Glutamatergic neuron (in vitro differentiated cells): ENCODE results near the gene AFAP1. TPM values are rescaled to one million over a fixed set of nuclear protein-coding genes. Genes with fewer than 3 reads are reported as not detected.

Experiments
- DNase-seq: peaks from one replicate; pipeline ENCODE4 v3.0.0; 2022
- H3K27ac Mint-ChIP-seq: one replicate; pipeline ENCODE4 v1.8.0; 2020; ENCODE audit warnings: mild to moderate bottlenecking, mixed read lengths, inconsistent platforms; ENCODE audit not compliant: unreplicated experiment
- H3K27me3 Mint-ChIP-seq: one replicate; pipeline ENCODE4 v1.8.0; 2020; ENCODE audit warnings: mild to moderate bottlenecking, moderate library complexity, mixed read lengths, inconsistent platforms; ENCODE audit not compliant: unreplicated experiment
- H3K36me3 Mint-ChIP-seq: one replicate; pipeline ENCODE4 v1.8.0; 2020; ENCODE audit warnings: mild to moderate bottlenecking, mixed read lengths, inconsistent platforms; ENCODE audit not compliant: unreplicated experiment
- H3K4me1 Mint-ChIP-seq: one replicate; pipeline ENCODE4 v1.8.0; 2020; ENCODE audit warnings: mild to moderate bottlenecking, low read depth, mixed read lengths, inconsistent platforms; ENCODE audit not compliant: unreplicated experiment
- H3K4me3 Mint-ChIP-seq: one replicate; pipeline ENCODE4 v1.8.0; 2020; ENCODE audit warnings: mild to moderate bottlenecking, mixed read lengths, inconsistent platforms; ENCODE audit not compliant: unreplicated experiment
- H3K9me3 Mint-ChIP-seq: one replicate; pipeline ENCODE4 v1.8.0; 2020; ENCODE audit warnings: mild to moderate bottlenecking, moderate library complexity, mixed read lengths, inconsistent platforms; ENCODE audit not compliant: unreplicated experiment
- total RNA-seq: library from RNA; stranded (reverse); fragmentation: NEBNext Ultra II Directional; extraction: Animal tissue kit (Norgen Biotek cat#: 25700); gene quantifications from one replicate; pipeline ENCODE4 v1.2.1, GENCODE V29; 2021; ENCODE audit not compliant: unreplicated experiment
- TF ChIP-seq, protein P1 (sequence below): fragments of 200-600 bp; sonication (generic); IDR thresholded peaks from one replicate; pipeline ENCODE4 v1.5.0; 2021; ENCODE audit not compliant: partially characterized antibody, unreplicated experiment

AFAP1 gene
- total RNA-seq, 1 donor from 2014 or later, result 528 TPM

DNA sequence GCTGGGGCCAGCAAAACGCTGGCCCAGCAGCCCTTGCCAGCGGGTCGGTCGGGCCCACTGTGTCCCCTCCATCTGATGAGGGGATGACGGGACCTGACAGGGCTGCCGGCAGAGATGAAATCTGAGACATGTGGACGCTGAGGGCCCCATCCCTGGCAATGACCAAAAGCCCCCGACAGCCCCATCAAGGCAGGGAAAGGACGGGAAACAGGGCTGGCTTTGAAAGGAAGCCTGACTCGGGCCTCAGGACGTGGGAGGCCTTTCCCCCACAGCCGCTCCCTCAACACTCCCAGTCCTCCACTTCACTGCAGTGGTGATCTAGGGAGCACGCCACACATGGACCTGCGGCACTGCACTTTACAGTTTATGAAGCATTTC lies 202.4 kb downstream of the AFAP1 start:
- TF ChIP-seq, protein P1, sequence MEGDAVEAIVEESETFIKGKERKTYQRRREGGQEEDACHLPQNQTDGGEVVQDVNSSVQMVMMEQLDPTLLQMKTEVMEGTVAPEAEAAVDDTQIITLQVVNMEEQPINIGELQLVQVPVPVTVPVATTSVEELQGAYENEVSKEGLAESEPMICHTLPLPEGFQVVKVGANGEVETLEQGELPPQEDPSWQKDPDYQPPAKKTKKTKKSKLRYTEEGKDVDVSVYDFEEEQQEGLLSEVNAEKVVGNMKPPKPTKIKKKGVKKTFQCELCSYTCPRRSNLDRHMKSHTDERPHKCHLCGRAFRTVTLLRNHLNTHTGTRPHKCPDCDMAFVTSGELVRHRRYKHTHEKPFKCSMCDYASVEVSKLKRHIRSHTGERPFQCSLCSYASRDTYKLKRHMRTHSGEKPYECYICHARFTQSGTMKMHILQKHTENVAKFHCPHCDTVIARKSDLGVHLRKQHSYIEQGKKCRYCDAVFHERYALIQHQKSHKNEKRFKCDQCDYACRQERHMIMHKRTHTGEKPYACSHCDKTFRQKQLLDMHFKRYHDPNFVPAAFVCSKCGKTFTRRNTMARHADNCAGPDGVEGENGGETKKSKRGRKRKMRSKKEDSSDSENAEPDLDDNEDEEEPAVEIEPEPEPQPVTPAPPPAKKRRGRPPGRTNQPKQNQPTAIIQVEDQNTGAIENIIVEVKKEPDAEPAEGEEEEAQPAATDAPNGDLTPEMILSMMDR, result no peak
- Mint-ChIP-seq H3K4me3 (no peak overlapping the region), H3K4me1 (no peaks in the 10 kb centered on the region), H3K9me3 (no peaks in the 10 kb centered on the region), H3K27ac (no peak overlapping the region), H3K36me3 (no peaks in the 10 kb centered on the region), H3K27me3 (no peaks in the 10 kb centered on the region)
- no peak for DNase-seq

DNA sequence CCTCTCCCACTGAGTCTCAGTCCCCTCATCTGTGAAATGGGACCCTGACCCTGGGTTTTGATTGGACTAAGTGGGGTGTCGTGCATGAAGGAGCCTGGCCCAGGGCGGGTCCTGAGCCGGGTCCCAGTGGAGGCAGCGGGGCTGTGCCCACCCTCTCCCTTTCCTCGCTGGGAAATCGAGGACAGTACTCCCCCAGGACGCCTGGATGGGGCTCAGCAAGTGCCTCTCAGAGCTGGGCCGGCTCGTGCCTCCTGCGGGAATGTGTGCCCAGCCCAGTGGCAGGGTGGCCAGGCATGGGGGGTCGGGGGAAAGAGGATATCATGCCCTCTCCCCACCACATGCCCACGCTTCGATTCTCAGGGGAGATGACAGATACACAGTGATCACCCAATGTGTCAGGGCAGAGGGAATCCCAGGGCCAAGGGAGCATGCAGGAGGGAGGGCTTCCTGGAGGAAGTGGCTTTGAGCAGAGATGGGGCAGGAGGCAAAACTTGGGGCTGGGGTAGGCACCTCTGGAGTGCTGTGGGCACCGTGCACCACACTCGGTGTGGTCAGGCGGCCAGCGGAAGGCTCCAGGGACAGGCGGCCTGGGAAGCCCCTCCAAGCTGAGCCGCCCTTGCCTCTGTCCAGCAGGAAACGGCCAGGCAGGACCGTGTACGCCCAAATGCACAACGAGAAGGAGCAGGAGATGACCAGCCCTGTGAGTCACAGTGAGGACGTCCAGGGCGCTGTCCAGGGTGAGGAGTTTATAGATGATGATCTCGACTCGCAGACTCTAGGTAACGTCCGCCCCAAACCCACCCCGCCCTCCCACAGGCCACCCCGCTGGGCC lies 203.0 kb downstream of the AFAP1 start:
- no peak for DNase-seq

DNA sequence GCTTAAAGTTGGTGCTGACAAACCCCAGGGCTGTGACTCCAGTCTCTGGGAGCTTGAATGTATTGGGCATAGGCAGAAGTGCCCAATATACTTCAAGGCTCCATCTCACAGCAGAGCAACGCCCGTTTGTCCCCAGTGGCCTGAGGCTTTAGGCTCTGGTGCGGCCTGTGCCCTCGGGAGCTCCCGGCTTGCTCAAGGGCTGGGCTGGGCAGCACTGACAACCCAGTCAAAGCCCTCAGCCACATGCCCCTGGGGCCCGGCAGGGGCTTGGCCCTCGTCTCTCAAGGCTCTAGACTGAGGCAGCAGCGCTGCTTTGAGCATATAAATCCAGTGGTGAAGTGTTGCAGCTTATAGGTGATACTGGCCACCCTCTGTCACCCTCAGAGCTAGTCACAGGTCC lies 203.7 kb downstream of the AFAP1 start:
- H3K27ac Mint-ChIP-seq, result no peak overlapping the region
- H3K4me1 Mint-ChIP-seq, result no peaks in the 10 kb centered on the region
- TF ChIP-seq, protein P1, result no peak
- no peaks in the 10 kb centered on the region for H3K9me3 Mint-ChIP-seq
- DNase-seq, result no peak
- H3K27me3 Mint-ChIP-seq, result peaks cover 2% of the 10 kb centered on the region
- no peak overlapping the region for H3K4me3 Mint-ChIP-seq
- peaks cover 8% of the 10 kb centered on the region for H3K36me3 Mint-ChIP-seq

More for the DNA sequence above, 203.0 kb downstream of the AFAP1 start:
- Mint-ChIP-seq H3K4me3 (no peak overlapping the region), H3K9me3 (no peaks in the 10 kb centered on the region), H3K36me3 (peaks cover 3% of the 10 kb centered on the region), H3K4me1 (no peaks in the 10 kb centered on the region), H3K27ac (no peak overlapping the region), H3K27me3 (no peaks in the 10 kb centered on the region)
- TF ChIP-seq, protein P1, result no peak

DNA sequence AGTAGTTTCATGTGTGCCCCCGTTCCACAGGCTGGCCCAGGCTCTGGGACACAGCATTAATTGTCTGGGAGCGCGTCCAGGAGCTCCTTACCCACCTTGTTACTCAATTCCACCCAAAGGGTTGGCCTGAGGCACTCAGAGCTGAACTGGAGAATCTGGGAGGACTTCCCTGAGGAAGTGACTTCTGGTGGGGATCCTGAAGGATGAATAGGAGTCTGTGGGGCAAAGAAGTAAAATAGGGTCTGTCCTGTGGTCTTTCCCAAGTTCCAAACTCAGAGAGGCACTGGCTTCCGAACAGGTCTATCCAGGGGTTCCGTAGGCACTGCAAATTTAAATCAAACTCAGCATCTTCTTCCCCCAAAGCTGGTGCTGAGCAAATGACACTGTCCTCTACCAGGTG lies 204.3 kb downstream of the AFAP1 start:
- no peaks in the 10 kb centered on the region for H3K9me3 Mint-ChIP-seq
- H3K36me3 Mint-ChIP-seq, result peaks cover 8% of the 10 kb centered on the region
- TF ChIP-seq, protein P1, result no peak
- DNase-seq, result no peak
- H3K27me3 Mint-ChIP-seq, result peaks cover 2% of the 10 kb centered on the region
- H3K4me3 Mint-ChIP-seq, result no peak overlapping the region
- H3K27ac Mint-ChIP-seq, result no peak overlapping the region
- no peaks in the 10 kb centered on the region for H3K4me1 Mint-ChIP-seq

DNA sequence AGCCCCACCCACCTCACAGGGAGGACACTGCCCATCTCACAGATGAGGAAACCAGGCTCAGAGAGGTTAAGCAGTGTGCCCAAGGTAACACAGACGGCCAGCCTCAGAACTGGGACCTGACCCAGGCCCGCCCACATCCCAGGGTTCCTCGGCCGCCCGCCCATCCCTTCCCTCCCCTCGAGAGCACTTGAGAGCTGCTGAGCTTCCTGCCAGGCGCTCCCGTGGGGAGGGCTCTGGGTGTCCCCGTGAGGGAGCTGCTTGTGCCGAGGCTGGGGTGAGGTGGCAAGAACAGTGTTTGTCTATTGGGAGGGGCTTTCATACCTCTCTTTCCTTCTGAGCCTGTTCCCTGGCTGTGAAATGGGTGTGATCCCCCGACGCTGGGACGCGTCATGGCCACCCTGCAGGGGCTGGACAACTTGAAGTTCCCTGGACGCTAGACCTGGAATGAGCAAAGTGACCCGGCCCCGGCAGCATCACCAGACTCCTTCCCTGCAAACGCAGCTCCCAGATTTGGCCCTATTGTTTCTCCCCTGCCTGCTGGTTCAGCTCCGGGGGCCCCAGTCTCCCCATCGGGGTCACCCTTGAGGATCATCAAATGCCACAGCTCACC lies 204.9 kb downstream of the AFAP1 start:
- Mint-ChIP-seq H3K27ac (no peak overlapping the region), H3K36me3 (peaks cover 8% of the 10 kb centered on the region), H3K9me3 (no peaks in the 10 kb centered on the region), H3K4me3 (no peak overlapping the region), H3K4me1 (no peaks in the 10 kb centered on the region), H3K27me3 (peaks cover 6% of the 10 kb centered on the region)
- TF ChIP-seq, protein P1, result no peak
- DNase-seq, result no peak
